Measurements from ENCODE around the gene SP140.
A peak's percentile ranks its signal among the peaks of the same experiment; 100 is the strongest.
"Not testable (repeated sequence)": the region's sequence is repeated elsewhere in the genome, so short reads cannot be mapped to it uniquely, and the experiment has no call there.

Gene SP140

DNA sequence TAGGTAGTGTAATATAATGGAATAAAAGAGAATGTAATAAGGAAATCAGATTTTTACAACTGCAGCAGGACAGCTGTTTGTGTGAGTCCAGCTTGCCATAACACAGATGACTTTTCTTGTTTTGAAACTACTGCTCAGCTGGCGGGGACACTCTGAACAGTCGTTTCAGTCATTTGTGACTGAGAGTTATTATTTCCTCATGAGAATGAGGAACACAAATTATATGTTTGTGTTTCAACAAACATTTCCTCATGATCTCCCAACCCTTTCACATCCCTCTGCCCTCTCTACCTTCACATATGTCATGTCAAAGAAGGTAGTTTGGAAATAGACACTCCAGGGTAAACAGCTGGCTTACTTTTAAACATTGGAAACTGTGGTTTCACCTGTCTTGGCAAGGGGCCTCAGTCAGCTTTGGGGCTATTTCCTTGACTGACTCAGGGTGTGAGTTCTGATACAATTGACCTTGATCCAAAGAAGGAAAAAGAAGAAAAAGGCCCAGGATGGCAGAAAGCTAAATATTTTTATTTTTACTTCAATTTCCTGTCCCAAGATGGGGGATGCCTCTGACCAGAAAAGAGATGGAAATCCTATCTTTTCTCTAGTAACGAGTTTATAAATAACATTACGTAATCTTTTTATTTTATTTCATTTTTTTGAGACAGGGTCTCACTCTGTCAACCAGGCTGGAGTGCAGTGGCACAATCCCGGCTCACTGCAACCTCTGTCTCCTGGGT lies 102.0 kb downstream of the SP140 start:
- no peak for DNase-seq

DNA sequence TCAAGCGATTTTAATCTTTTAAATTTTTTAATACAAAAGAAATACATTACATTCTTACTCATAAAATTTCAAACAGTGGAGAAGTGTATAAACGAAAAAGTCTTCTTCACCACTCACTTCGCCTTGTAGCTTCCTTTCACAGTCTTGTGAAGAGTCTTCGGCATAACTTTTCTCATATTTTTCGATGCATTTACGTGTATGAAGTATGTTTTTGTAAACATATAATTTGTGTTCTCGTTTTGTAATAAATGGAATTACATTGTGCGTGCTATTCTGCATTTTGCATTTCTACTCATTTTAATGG lies 102.6 kb downstream of the SP140 start:
- no peak for DNase-seq

DNA sequence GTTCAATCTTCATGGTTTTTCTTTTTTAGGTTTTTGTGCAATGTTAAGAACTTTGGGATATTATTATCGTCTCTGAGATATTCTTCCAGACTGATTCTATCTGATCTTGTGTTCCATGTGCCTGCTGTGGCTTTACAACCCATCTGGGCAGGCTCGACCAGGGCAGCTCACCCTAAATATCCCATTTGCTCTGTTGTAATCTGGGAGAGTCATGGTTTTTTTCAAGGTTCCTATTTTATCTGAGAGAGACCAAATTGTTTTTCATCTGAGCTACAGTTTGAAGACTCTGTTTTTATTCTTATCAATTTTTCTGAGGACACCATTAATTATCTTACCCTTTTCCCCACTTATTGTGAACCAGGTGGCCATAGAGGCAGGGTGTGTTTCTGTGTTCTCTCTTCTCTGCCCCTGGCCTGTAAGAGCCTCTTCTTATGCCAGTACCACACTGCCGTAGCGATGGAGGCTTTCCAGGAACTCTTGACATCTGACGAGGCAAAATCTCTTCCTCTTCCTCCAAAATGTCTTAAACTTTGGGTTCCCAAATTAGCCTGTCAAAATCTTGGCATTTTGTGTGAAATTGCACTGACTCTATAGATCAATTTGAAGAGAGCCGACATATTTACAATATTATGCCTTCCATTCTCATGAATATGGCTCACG lies 104.5 kb downstream of the SP140 start:
- DNase-seq, result no peak

DNA sequence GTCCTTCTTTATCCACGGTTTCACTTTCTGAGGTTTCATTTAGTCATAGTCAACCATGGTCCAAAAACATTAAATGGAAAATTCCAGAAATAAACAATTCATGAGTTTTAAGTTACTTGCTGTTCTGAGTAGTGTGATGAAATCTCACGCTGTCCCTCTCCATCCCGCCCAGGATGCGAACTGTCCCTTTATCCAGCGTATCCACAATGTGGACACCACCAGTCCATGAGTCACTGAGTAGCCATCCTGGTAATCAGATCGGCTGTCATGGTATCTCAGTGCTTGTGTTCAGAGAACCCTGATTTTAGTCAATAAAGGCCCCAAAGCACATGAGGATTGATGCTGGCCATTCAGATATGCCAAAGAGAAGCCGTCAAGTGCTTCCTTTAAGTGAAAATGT lies 105.2 kb downstream of the SP140 start:
- no peak for DNase-seq

DNA sequence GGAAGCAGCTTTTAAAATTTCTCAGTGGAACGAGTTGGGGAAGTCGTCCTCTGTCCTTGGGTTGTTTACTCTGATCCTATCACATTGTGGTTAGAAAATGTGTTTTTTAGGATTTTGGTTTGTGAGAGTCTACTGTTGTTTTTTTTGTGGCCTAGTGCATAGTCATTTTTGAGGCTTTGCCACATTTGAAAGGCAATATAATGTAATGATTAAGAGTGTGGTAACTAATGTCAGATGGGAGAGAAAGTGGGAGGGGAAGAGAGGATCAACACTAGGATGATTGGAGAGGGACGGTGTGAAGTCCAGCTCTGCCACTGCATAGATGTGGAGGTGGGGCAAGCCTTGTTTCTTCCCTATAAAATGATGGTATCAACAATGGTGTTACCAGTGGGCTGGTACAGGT lies 109.9 kb downstream of the SP140 start:
- DNase-seq, result no peak

DNA sequence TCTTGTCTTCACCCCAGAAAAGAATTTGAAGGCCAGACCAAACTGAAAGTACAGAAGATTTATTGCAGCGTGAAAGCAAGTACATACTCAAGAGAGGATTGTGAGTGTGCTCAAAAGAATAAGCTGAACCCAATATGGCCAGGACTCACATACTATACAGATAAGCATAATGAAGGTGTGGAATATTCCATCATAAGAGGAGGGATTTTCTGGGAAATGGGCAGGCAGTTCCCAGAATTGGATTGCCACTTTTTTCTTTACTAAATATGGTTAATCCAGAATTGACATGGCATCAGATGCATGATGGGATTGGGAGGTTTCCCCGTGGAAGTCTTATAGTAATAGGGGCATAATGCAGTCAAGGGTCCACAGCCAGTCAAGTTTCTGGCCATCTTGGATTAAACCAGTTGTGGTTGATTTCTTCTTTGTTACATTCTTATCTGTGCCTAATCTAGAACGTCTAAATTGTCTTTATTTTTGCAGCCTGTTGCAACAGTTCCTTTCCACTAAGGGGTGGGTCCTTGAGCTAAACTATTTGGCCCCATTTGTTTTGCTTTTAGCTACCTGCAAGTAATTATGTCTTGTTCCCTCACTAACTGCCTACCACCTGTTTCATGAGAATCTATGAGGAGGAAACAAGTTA lies 110.4 kb downstream of the SP140 start:
- DNase-seq, result no peak

DNA sequence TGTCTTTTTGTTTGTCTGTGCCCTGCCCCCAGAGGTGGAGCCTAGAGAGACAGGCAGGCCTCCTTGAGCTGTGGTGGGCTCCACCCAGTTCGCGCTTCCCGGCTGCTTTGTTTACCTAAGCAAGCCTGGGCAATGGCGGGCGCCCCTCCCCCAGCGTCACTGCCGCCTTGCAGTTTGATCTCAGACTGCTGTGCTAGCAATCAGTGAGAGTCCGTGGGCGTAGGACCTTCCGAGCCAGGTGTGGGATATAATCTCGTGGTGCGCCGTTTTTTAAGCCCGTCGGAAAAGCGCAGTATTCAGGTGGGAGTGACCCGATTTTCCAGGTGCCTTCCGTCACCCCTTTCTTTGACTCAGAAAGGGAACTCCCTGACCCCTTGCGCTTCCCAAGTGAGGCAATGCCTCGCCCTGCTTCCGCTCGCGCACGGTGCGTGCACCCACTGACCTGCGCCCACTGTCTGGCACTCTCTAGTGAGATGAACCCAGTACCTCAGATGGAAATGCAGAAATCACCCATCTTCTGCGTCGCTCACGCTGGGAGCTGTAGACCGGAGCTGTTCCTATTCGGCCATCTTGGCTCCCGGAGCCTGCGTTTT lies 116.5 kb downstream of the SP140 start:
- not testable (repeated sequence) for DNase-seq

DNA sequence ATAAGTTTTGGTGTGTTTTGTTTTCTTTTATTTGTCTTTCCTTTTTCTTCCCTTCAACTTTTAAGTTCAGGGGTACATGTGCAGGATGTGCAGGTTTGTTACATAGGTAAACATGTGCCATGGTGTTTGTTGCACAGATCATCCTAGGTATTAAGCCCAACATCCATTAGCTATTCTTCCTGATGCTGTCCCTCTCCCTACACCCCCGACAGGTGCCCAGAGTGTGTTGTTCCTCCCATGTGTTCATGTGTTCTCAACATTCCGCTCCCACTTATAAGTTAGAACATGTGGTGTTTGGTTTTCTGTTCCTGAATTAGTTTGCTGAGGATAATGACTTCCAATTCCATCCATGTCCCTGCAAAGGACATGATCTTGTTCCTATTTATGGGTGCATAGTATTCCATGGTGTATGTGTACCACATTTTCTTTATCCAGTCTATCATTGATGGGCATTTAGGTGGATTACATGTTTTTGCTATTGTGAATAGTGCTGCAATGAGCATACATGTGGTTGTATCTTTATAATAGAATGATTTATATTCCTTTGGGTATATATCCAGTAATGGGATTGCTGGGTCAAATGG lies 117.6 kb downstream of the SP140 start:
- not testable (repeated sequence) for DNase-seq

DNA sequence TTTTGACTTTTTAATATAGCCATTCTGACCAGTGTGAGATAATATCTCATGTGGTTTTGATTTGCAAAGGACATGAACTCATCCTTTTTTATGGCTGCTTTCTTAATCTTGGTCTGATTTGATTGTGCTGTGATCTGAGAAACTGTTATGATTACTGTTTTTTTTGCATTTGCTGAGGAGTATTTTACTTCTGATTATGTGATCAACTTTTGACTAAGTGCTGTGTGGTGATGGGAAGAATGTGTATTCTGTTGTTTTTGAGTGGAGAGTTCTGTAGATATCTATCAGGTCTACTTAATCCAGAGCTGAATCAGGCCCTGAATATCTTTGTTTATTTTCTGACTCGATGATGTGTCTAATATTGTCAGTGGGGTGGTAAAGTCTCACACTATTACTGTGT lies 118.2 kb downstream of the SP140 start:
- DNase-seq, result peak; percentile 42

DNA sequence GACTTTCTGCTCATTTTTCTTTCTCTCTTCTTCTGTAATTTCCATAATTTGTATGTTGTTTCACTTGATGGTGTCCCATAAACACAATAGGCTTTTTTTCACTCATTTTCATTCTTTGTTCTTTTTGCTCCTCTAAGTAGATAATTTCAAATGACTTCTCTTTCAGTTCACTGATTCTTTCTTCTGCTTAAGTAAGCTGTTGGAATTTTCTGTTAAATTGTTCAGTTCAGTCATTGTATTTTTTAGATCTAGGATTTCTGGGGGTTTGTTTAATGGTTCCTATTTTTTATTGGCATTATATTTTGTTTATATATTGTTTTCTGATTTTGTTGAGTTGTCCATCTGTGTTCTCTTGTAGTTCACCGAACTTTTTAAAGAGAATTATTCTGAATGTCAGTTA lies 120.9 kb downstream of the SP140 start:
- no peak for DNase-seq

DNA sequence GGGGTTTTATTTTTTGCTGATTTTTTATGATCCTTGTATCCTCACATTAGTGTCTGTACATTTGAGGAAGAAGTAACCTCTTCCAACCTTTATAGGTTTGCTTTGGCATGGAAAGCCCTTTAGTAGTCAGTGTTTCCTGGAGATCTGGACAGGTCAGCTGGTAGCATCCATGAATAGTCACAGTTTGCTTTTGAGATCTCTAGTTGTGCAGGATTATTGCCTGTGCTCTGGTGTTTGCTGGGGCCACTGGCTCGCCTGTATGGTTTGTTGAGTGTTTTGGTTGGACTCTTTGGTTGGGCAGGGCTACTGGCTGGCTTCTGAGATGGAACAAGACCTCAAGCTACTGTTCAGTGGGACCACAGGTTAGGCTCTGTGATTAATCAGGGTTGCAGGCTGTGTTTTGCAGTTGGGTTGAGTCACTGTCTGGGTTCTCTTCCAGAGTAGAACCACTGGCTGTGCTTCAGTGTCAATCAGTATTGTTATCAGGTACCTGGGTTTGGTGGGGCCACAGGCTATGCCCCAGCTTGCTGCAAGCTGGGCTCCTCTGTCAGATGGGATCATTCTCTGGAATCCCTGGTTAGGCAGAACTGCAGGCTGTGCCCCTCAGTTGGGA lies 121.5 kb downstream of the SP140 start:
- no peak for DNase-seq

DNA sequence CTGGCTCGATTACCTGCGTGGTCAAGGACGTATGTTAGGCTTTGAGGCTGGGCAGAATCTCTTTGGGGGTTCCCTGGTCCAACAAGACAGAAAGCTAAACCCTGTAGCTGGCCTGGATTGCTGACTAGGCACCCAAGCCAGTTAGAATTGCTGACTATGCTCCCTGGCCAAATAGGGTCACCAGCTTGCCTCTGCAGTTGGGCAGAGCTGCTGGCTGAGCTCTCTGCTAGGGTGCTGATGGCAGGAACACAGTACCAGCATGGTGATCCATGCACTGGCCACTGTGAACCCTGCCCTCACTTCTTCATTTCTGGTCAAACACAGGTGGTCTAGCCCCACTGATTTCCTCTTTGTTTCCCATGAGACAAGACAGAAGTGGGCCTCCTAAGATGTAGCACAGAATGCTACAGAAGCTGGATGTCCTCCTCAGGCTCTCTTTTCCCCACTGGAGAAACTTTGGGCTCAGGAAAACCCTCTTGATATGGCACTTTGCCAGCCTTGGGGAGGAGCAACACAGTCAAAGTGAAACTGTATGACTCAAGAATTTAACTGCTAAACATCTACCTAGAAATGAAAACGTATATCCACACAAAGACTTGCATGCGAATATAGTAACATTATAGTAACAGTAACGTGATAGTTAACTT lies 122.2 kb downstream of the SP140 start:
- DNase-seq, result peak; percentile 14

DNA sequence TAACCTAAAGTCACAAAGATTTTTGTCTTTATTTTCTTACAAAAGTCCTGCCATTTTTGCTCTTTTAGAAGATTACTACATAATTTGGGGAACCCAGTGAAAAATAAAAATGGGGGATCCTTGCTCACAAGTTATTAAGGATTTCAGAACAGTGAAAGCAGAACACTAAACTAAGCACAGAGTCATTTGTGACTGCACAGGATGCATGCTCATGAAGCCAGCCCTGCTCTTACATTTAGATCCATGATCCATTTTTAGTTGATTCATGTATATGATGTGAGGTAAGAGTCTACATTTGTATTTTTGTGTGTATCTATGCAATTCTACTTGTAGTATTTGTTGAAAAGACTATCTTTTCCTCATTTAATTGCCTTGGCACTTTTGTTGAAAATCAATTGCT lies 123.3 kb downstream of the SP140 start:
- no peak for DNase-seq

DNA sequence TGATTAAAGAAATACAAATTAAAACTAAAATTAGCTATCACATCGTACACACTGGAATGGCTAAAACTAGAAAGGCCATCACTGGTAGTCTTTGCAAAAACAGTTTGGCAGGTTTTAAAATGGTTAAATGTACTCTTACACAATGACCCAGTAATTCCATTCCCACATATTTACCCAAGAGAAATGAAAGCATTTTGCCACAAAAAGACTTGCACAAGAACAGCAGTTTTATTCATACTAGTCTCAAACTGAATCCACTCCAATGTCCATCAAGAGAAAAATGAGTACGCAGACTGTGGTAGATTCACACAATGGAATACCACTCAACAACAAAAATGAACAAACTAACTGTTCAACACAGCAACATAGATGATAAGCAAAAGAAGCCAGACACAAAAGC lies 130.5 kb downstream of the SP140 start:
- peak; percentile 6 for DNase-seq

DNA sequence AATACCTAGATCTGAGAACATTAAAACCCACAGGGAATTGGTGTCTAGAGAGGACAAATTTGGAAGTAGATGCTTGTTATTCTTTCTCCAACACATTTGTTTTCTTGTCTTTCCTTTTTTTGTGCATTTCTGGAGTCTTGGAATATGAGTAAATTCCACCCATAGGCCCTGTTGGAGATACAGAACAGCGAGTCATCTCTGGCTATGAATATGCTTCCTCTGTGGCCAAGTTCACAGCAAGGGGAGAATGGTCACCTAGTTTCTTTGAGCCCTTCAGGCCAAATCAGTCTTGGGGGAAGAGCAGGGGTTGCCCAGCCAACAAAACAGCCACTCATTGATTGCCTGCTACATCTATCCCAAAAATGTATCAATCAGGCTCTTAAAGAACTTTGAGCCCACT lies 132.8 kb downstream of the SP140 start:
- DNase-seq, result peak; percentile 46

DNA sequence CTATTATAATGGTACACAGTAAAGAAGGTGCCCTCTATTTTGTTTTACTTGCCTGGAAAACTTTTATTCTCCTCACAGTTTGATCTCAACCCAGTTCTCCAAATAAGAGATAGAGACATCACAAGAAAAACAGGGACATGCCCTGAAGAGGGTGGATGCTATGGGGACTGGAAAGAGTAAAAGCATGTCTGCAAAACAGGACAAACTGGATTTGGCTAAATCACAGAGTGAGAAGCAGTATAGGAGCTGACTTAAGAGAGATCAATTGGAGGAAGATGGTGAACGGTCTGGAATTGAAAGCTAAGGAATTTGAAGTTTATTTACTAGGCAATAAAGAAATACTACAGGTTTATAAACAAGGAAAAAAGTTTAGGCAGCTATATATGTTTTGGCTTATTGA lies 134.5 kb downstream of the SP140 start:
- DNase-seq, result no peak

DNA sequence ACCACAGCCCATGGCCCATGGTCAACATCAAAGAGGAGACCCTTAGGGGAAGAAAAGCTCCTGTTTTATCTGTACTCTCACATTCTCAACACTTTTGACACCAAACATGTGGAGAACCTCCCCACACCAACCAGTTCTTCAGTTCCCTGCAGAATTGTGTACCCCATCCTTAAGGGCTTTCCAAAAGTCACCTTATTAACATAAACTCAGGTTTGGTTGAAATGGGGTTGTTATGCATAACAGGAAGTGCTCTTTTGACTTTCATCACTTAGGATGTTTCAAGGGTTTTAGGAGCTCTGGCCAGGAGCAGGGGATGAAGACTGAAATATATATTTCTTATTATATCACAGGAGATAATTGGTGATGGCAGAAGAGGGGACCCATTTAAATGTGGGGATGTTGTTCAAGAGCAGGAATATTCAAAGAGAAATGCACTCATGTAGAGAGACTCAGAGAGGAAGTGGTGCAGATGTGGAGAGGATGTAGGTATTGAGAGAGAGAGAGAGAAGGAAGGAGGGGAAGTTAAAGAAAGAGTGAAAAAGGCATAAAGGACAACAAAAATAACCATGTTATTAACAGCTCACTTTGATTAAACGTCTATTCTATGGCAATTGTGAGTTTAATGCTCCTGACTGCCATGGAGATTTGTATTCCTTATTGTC lies 136.6 kb downstream of the SP140 start:
- no peak for DNase-seq
